Measurements from ENCODE around the gene GAPDH.

- TF ChIP-seq CTCF (IDR thresholded peaks at IDR 0.05; ENCODE audit: low read depth, low read length, poor library complexity, severe bottlenecking) (no peak), EZH2phosphoT487 (IDR thresholded peaks at IDR 0.05; ENCODE audit: borderline replicate concordance, low read length) (no peak)
Measured at GRCh38 chr12:6520186-6520585, 14.1 kb upstream of the GAPDH start.

Data from DOHH2 (cell line).